ENCODE measurements around the gene GRAMD1C.

The GRAMD1C gene

DNA sequence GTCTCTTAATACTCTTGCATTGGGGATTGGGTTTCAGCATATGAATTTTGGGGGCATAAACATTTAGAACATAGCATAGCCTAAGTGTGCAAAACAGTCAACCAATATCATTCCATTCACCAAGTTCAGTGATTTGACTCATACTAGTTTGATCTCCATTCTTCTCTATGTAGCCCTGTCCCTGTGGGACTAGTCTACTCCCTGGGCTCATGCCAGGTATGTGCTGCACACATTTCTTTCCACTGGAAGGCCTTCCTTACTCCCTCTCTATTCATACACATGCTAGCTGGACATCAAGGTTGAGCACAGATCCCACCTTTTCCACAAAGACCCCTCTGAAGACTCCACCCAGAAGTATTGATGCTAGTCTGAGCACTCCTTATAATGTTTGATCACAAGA, 114.3 kb downstream of the GRAMD1C start:
- no peak for DNase-seq (ENCODE audit: low spot score)

DNA sequence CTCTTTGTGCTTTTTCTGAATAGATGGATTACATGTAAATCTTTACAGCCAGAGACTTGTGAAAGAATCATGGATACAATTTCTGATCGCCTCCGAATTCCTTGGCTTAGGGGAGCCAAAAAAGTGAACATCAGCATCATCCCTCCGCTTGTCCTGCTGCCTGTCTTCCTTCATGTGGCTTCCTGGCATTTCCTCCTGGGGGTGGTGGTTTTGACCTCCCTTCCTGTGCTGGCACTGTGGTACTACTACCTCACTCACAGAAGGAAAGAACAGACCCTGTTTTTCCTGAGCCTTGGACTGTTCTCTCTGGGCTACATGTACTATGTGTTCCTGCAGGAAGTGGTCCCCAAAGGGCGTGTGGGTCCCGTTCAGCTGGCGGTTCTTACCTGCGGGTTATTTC, 115.1 kb downstream of the GRAMD1C start:
- no peak for DNase-seq (ENCODE audit: low spot score)

DNA sequence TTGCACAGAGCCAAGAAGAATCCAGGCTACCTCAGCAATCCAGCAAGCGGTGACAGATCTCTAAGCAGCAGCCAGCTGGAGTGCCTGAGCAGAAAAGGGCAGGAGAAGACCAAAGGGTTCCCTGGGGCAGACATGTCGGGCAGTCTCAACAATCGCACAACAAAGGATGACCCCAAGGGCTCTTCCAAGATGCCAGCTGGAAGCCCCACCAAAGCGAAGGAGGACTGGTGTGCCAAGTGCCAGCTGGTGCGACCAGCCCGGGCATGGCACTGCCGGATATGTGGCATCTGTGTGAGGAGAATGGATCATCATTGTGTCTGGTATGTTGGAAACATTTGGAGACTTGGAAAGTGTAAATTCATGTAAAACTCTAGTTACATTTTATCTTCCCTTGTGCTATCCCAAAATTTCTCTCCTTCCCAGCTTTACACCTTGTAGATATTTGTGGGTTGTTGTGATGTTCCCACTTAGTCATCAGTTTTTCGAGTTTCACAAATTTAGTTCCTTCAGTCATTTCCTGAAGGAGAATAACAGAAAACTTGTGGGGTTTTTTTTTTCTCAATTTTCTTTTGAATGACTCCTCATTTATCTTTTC, 115.6 kb downstream of the GRAMD1C start:
- no peak for DNase-seq (ENCODE audit: low spot score)

DNA sequence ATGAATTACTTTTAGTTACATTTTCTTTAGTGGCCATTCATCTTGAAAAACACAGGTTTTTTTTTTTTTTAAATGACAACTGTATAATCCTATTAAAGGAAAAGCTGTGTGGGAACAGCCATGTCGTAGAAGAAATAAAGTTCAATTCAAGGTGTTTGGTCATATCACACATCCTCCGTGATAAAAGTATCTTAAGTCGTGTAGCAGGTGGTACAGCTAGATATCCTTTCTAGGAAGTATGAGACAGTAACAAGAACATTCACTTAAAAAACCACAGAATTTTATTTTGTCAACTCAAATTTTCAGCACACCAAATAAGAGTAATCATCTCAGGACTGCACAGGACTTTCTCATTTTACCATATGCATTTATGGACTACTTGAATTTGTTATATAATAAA, 125.3 kb downstream of the GRAMD1C start:
- DNase-seq (ENCODE audit: low spot score) = no peak

DNA sequence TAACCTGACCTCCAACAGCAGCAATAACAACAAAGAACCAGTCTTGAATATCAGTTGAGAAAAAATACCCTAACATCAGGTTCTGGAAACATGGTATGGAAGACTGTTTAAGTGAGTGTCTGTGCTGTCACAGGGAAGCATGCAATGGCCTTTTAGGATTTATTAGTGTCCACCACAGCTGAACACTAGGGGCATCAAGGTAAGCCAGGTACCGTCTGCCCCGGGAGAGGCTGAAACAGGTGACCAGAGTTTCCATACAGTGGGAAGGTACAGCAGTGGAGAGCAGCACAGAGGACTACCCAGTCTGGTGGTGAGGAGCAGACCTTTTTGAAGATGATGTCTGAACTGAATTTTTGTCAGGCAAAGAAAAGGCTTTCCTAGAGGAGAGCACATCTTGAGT, 127.6 kb downstream of the GRAMD1C start:
- DNase-seq (ENCODE audit: low spot score) = no peak

DNA sequence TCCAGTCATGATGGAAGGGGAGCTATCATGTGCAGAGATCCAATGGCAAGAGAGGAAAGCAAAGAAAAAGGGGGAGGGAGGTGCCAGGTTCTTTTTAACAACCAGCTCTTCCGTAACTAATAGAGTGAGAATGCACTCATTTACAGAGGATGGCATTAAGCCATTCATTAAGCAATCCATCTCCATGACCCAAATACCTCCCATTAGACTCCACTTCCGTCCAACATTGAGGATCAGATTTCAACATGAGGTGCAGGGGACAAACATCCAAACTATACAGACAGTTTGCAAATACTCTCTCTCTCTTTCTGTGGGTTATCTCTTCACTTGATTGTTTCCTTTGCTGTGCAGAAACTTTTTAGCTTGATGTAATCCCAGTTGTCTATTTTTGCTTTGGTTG, 130.4 kb downstream of the GRAMD1C start:
- no peak for DNase-seq (ENCODE audit: low spot score)

DNA sequence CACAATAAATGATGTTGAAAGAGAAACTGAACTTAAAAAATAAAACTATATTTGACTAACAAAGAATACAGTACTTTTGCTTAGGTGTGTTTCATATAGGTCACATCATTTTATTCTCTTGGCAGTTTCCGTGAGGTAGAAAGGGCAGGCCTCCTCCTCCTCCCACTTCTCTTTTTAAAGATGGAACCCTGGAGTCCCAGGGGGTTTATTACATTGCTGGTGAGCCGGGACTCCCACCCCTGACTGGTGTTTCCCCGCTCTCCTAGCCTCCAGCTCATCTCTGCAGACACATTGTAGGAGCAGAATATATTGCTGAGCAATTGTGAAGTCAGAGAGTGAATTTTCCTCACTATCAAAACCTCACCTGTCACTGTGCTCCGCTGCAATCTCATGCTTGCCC, 139.2 kb downstream of the GRAMD1C start:
- no peak for DNase-seq (ENCODE audit: low spot score)

DNA sequence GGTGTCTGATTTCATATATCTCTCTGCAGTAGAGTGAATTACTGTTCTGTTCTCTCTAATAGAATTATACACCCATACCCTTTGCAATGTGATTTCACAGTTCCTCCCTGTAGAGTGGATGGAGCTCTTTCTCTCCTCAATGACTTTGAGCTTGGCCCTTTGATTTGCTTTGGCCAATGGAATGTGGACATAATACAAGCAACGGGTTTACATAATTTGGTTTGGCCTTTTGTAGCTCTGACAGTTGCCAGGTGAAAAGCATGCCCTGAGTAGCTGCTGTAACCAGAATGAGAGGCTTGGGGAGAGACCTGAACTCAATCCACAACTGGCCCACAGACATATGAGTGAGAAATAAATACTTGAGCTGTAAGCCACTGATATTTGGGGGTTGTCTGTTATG, 141.3 kb downstream of the GRAMD1C start:
- DNase-seq (ENCODE audit: low spot score) = no peak

DNA sequence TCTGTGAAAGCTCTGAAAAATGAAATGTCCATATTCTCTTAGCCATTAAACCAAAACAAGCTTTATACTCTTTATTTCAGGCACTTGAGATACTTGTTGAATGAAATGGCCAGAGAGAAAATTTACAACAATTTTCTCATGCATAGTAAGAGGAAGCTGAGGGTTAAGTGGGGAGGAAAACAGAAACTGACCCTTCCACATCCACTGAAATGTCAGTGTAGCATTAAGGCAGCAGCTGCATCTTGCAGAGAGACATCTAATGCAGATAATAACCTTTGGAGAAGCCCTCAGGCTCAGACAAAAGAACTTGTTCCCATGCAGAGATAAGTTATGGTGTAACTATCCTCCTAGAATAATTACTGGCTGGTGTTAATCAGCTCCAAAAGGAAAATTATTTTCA, 143.2 kb downstream of the GRAMD1C start:
- no peak for DNase-seq (ENCODE audit: low spot score)

DNA sequence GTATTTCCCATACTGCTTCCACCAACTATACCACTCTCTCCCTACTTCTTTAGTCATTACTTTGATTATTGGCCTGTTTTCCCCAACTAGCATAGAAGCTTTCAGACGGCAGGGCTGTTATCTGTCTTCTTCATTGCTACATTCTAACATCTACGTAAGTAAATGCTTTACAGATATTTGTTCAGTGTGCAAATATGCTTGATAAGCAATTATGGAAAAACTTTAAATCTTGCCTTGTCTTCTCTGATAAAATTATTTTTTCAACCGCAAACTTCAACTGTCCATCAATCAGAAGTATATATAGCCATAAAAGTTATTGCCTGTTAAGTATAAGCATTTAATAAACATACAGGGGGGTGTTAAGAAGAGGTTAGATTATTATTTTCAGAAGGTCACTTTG, 145.0 kb downstream of the GRAMD1C start:
- DNase-seq (ENCODE audit: low spot score) = no peak

DNA sequence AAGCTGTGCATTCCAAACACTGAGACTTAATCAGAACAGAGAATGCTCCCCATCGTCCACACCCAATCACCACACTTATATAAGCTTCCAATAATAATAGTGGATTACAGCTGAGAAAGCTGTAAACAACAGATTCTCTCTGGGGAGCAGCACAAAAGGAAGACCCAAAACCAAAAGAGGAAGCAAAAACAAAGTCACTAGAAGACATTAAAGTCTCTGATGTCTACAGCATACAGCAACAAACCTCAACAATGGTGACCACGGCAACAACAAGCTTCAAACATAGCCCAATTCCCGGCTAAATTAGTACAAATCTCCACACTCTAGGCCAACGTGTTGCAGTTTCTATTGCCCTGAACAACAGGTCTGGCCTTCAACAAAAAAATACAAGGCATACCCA, 147.0 kb downstream of the GRAMD1C start:
- no peak for DNase-seq (ENCODE audit: low spot score)

Data from LoVo (cell line).